NCI-H2196 (cell line): ENCODE results near the gene GMPR2.
A peak's percentile ranks its signal among the peaks of the same experiment; 100 is the strongest.

Experiments used
- DNase-seq: peaks from one replicate; lab custom pipeline; 2025; ENCODE audit not compliant: unreplicated experiment; lab: John Stamatoyannopoulos, UW

The GMPR2 gene

GRCh38 chr14:24263848-24264247, 31.1 kb downstream of the GMPR2 start:
- DNase-seq = no peak

DNA sequence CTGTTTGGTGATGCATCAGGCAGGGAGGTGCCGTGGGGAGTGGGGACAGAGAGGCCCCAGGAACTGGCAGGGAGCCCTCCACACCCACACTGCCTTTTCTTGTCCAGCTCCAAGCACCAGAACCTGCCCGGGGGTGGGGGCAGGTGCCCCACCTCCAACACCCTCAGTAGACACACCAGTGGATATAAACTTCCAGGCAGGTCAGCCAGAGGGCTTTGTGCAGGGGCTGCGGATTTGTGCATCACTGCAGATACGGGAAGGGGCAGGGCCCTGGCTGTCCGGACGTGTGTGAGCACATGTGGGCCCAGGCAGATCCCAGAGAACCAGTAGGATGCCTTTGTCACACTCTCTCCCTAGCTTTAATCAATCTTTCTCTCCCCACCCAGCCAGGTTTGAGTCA, 31.6 kb downstream of the GMPR2 start:
- DNase-seq = no peak

- DNase-seq = no peak
Observed at GRCh38 chr14:24266344-24267244, 33.9 kb downstream of the GMPR2 start.

GRCh38 chr14:24267516-24267915, 34.8 kb downstream of the GMPR2 start:
- DNase-seq = no peak

- no peak for DNase-seq
Observed at GRCh38 chr14:24268225-24268624, 35.5 kb downstream of the GMPR2 start.

GRCh38 chr14:24269368-24269767, 36.6 kb downstream of the GMPR2 start:
- no peak for DNase-seq

DNA sequence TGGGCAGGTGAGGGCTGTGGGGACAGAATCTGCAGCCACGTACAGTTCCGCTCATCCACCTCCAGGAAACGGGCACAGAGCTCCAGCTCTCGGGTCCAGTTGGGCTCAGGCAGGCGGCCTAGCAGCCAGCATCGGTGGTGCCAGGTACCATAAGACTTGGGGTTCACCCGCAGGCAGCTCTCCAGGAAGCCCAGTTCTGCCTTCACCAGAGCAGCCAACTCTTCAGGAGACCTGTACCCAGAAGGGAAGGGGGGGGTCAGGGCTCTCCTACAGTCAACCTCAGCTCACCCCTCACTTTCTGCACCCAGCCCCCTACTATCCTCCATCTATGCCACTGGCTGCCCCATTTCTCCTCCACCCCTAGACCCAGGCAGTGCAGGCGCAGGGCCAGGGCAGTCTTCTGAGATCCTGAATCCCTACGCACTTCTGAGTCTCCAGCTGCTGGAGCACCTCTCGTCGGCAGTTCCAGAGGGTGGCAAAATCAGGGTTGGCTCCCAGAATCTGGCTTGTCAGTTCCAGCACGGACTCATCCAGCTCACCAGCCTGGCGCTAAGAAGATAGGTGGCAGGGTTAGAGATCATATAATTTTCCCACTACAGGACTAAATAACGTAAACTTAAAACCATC, 37.3 kb downstream of the GMPR2 start:
- no peak for DNase-seq

DNA sequence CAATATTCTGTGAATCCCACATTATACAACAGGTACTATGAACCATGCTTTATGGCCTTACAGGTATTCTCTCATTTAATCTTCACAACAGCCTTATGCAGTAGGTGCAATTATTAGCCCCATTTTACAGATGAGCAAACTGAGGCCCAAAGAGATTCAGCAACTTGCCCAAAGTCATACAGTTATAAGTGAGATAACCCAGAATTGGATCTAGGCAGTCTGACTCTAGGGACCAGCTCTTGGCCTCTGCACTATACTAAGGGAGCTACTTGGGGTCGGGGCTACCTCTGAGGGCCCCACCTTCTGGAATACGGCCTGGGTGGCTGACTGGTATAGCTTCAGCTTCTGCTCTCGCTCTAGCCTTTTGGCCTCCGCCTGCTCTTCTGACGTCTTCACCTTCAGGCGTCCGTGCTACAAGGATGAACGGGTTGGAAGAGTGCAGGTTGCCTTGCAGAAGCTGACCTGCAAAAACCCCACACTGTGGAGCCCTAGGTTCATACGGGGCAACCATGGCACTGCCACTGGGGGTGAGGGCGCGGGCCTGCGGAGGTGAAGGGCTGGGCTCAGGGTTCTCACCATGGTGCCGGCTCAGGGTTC, 37.9 kb downstream of the GMPR2 start:
- peak; percentile 52 for DNase-seq

- DNase-seq = peak; percentile 92
Observed at GRCh38 chr14:24271134-24271833, 38.6 kb downstream of the GMPR2 start, which contains the start of gene RABGGTA. Gene RABGGTA (minus strand): TSS chr14:24271597. CDS start chr14:24271115, 482 bp downstream.

DNA sequence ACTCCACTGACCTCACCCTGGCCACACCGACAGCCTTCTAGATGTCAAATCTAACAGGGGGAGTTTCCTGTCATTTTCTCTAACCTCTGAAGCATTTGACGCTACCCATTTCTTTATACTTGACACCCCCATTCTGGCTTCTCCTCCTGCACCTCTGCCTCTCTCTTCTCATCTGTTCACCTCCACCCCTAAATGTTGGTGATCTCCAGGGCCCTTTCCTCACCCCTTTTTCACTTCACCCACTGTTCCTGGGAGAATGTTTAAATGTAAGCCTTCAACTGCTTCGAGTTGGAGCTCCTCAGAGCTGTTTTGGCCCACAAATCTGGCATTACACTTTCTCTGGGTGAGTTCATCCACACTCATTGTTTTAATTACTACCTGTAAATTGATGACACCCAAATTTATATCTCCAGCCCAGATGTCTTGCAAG, 39.1 kb downstream of the GMPR2 start:
- no peak for DNase-seq

DNA sequence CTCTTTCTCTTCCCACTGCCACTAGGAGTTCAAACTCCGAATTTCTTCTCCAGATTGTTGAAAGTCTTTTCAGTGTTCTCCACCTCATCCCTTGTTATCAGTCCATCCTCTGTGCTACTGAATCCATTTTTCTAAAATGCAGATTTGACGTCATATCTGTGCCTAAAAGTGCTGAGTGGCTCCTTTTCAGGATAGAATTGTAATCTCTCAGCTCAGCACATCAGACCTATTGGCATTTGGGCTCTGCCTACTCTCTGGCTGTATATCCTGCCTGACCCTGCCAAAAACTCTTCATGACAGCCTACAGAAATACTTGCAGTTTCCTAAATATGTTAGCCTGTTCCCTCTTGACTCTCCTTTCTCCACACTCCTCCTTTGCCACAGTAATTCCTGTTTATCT, 39.7 kb downstream of the GMPR2 start:
- DNase-seq = no peak

GRCh38 chr14:24273422-24273998, 40.8 kb downstream of the GMPR2 start:
- no peak for DNase-seq

- DNase-seq = peak; percentile 29
Observed at GRCh38 chr14:24274101-24274543, 41.4 kb downstream of the GMPR2 start.

GRCh38 chr14:24277071-24277470, 44.3 kb downstream of the GMPR2 start:
- DNase-seq = no peak

- no peak for DNase-seq
Observed at GRCh38 chr14:24277606-24278321, 45.0 kb downstream of the GMPR2 start.

GRCh38 chr14:24278424-24278823, 45.7 kb downstream of the GMPR2 start:
- DNase-seq = no peak

DNA sequence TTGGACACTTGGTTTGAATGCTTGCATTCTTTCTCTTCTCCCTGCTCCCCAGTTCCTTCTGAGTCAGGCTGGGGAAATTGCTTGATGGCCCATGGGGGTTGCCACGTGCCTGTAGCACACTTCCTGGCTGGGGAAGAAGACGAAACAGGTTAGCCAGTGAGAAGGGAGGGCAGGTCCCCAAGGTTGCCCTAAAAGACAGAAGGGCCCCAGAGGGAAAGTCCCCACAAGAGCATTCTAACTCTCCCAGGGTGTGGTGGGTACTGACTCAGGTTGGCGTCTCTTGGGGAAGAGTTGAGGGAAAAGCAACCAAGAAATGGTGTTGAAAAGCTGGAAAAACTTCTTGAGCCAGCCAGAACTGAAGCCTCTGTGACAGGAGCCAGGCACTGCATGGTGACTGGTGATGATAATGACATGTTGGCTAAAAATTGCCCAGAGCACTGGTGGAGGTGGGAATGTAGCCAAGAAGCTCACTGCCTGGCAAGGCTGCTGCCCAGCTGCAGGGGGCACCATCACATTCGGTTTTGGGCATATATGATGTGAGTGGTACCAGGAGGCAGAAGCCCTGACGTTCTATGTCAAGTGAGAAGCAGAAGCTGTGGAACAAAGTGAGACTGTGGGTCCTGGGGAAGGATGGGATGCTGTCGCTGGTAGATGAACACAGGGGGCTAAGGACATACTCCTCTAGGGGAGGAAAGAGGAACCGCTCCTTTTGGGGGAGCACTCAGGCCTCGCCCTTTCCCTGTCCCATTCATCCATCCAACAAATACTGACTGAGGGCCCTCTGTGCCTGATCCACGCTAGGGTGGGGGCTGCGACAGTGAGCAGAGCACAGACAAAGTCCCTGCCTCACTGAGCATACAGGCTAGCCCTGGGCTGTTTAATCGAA, 46.8 kb downstream of the GMPR2 start:
- peak; percentile 18 for DNase-seq

GRCh38 chr14:24280797-24281460, 48.2 kb downstream of the GMPR2 start:
- no peak for DNase-seq

- no peak for DNase-seq
Observed at GRCh38 chr14:24281636-24282035, 48.9 kb downstream of the GMPR2 start.
